Measurements from ENCODE around the gene SLC27A5.

GRCh38 chr19:58545286-58546018, 33.7 kb upstream of the SLC27A5 start:
- TF ChIP-seq CTCF (IDR thresholded peaks at IDR 0.05) = no peak
- no peak for TF ChIP-seq POLR2A (IDR thresholded peaks at IDR 0.05)

Measured in uterus (tissue), 2 donors.